GM12873 (cell line): Measurements from ENCODE around the gene FCHO1.

ENCODE experiments used
- CTCF ChIP-seq: IDR thresholded peaks from 2 replicates; pipeline ENCODE4 v1.5.1; 2012; ENCODE audit warnings: low read depth, mild to moderate bottlenecking, moderate library complexity, low read length, control low read depth; ENCODE audit not compliant: insufficient read depth; ENCODE audit errors: missing control alignments

Gene FCHO1

GRCh38 chr19:17821190-17821589, 69.9 kb downstream of the FCHO1 start, which contains the start of gene INSL3:
Gene INSL3 (minus strand): TSS chr19:17821519. CDS start chr19:17821506, 13 bp downstream.
- TF ChIP-seq CTCF: no peak

GRCh38 chr19:17824339-17824738, 73.1 kb downstream of the FCHO1 start:
- no peak for TF ChIP-seq CTCF

- TF ChIP-seq CTCF: no peak
Observed at GRCh38 chr19:17826508-17827056, 75.3 kb downstream of the FCHO1 start.

GRCh38 chr19:17829855-17830566, 78.7 kb downstream of the FCHO1 start:
- TF ChIP-seq CTCF: no peak

GRCh38 chr19:17830567-17831418, 79.5 kb downstream of the FCHO1 start:
- TF ChIP-seq CTCF: no peak

GRCh38 chr19:17831419-17831888, 80.2 kb downstream of the FCHO1 start:
- no peak for TF ChIP-seq CTCF
